ENCODE measurements around the gene GFPT2.

The GFPT2 gene

DNA sequence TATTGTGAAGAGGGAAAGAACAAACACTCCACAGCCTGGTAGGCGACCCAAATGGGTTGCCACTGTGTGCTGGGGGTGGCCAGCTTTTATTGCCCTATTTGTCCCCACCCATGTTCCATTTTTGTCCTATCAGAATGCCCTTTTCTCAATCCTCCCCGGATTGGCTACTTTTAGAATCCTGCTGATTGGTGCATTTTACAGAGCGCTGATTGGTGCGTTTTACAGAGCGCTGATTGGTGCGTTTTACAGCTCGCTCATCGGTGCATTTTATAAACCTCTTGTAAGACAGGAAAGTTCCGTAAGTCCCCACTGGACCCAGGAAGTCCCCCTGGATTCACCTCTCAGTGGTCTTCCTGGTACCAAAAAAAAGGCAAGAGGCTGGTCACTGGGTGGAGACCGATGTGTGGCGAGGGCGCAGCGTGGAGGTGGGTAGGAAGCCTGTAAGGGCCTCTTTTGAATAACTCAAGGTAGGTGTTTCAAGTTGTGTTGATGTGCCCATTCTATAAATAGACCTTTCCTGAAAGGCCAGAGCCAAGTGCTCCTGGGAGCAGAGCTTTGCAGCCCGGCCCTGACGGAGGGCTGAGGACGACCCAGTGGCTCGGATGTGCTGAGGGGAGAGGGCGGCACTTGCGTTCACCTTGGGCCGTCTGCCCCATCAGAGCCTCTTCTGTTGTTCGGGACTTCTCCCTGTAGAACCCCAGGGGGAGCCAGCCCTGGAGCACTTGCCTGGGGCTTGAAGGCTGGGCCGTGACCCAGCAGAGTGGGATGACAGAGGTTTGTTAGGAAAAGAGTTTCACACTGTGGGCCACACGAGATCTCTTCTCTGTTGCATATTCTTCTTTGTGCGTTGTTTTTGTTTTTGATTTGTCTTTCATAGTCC is 7.2 kb upstream of the GFPT2 start:
- no peak overlapping the region for H3K9ac ChIP-seq
- no peak overlapping the region for H3K27ac ChIP-seq
- no peaks in the 10 kb centered on the region for H3K27me3 ChIP-seq (ENCODE audit: insufficient read depth, low read depth)
- H4K20me1 ChIP-seq (ENCODE audit: insufficient read depth), result no peaks in the 10 kb centered on the region
- H2AFZ ChIP-seq (ENCODE audit: low read depth), result no peak overlapping the region
- no peak overlapping the region for H3K4me3 ChIP-seq (IDR thresholded peaks at IDR 0.05; ENCODE audit: insufficient read depth, low read depth, low read length)
- no peaks in the 10 kb centered on the region for H3K36me3 ChIP-seq (ENCODE audit: insufficient read depth)
- no peak overlapping the region for H3K4me2 ChIP-seq
- TF ChIP-seq, protein P1, sequence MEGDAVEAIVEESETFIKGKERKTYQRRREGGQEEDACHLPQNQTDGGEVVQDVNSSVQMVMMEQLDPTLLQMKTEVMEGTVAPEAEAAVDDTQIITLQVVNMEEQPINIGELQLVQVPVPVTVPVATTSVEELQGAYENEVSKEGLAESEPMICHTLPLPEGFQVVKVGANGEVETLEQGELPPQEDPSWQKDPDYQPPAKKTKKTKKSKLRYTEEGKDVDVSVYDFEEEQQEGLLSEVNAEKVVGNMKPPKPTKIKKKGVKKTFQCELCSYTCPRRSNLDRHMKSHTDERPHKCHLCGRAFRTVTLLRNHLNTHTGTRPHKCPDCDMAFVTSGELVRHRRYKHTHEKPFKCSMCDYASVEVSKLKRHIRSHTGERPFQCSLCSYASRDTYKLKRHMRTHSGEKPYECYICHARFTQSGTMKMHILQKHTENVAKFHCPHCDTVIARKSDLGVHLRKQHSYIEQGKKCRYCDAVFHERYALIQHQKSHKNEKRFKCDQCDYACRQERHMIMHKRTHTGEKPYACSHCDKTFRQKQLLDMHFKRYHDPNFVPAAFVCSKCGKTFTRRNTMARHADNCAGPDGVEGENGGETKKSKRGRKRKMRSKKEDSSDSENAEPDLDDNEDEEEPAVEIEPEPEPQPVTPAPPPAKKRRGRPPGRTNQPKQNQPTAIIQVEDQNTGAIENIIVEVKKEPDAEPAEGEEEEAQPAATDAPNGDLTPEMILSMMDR (conservative IDR thresholded peaks at IDR 0.05; ENCODE audit: low read depth, low read length), result no peak
- H3K4me1 ChIP-seq (ENCODE audit: low read depth, poor library complexity, severe bottlenecking), result no peaks in the 10 kb centered on the region
- H3K79me2 ChIP-seq (ENCODE audit: insufficient read depth, low read depth), result no peaks in the 10 kb centered on the region

DNA sequence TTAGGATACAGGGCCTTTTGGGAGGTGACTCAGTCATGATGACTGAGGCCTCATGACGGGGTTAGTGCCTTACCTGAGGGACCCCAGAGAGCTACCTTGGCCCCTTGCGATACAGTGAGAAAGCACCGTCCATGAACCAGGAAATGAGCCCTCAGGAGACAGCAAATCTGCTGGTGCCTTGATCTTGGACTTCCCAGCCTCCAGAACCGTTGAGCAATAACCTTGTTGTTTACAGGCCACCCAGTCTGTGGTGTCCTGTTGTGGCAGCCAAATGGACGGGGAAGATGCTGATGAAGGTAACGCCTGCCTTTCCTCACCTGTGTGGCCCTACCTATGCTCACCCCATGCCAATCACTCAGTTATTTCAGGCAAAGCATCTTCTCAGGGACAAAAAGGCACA is 5.6 kb upstream of the GFPT2 start:
- Histone ChIP-seq H2AFZ (ENCODE audit: low read depth) (no peak overlapping the region), H3K4me1 (ENCODE audit: low read depth, poor library complexity, severe bottlenecking) (no peaks in the 10 kb centered on the region), H3K9ac (no peak overlapping the region), H3K4me2 (no peak overlapping the region), H3K27ac (no peak overlapping the region), H4K20me1 (ENCODE audit: insufficient read depth) (no peaks in the 10 kb centered on the region), H3K36me3 (ENCODE audit: insufficient read depth) (no peaks in the 10 kb centered on the region), H3K4me3 (IDR thresholded peaks at IDR 0.05; ENCODE audit: insufficient read depth, low read depth, low read length) (no peak overlapping the region), H3K79me2 (ENCODE audit: insufficient read depth, low read depth) (no peaks in the 10 kb centered on the region), H3K27me3 (ENCODE audit: insufficient read depth, low read depth) (0 out of 2 replicates have a peak, but pooled peaks cover 2% of the 10 kb centered on the region)
- TF ChIP-seq, protein P1 (conservative IDR thresholded peaks at IDR 0.05; ENCODE audit: low read depth, low read length), result no peak

DNA sequence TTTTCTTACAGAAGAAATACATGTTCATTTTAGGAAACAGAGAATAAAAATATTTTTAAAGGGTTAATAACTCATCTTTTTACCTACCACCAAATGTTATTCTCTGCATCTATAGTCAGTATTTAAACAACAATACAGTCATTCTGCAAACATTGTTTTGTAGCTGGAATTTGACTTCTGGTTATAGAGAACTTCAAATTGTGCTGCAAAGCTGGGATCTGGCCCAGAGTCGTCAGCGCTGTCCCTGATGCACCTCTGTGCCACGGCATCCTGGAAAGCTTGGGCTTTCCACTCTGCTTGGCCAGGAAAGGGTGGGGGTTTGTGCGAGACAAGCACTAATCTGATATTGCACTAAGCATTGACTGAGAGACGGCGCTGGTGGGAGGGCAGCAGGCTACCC is 5.0 kb upstream of the GFPT2 start:
- Histone ChIP-seq H3K4me1 (ENCODE audit: low read depth, poor library complexity, severe bottlenecking) (no peaks in the 10 kb centered on the region), H3K27ac (no peak overlapping the region), H3K4me3 (IDR thresholded peaks at IDR 0.05; ENCODE audit: insufficient read depth, low read depth, low read length) (no peak overlapping the region), H2AFZ (ENCODE audit: low read depth) (no peak overlapping the region), H3K9ac (no peak overlapping the region), H3K79me2 (ENCODE audit: insufficient read depth, low read depth) (no peaks in the 10 kb centered on the region), H3K4me2 (no peak overlapping the region), H3K27me3 (ENCODE audit: insufficient read depth, low read depth) (0 out of 2 replicates have a peak, but pooled peaks cover 2% of the 10 kb centered on the region), H3K36me3 (ENCODE audit: insufficient read depth) (no peaks in the 10 kb centered on the region), H4K20me1 (ENCODE audit: insufficient read depth) (no peaks in the 10 kb centered on the region)
- TF ChIP-seq, protein P1 (conservative IDR thresholded peaks at IDR 0.05; ENCODE audit: low read depth, low read length), result no peak

DNA sequence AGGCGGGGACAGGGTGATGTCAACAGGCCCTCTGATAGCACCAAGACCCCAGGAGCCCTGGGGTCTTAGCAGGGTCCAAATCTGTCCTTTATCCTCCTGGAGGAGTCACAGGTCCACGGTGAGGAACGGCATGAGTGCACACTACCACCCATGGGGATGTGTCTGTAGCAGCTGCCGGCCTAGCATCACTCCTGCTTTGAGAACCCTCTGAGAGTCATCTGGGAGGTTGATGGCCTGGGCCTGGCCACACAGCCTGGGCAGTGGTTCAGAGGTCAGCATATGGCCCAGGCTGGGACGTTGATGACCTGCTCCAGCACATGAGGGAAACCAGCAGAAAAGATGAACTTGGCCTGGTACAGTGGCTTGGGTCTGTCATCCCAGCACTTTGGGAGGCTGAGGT is 1.8 kb upstream of the GFPT2 start:
- Histone ChIP-seq H3K9ac (no peak overlapping the region), H3K36me3 (ENCODE audit: insufficient read depth) (no peaks in the 10 kb centered on the region), H3K79me2 (ENCODE audit: insufficient read depth, low read depth) (no peaks in the 10 kb centered on the region), H3K4me3 (IDR thresholded peaks at IDR 0.05; ENCODE audit: insufficient read depth, low read depth, low read length) (no peak overlapping the region), H4K20me1 (ENCODE audit: insufficient read depth) (no peaks in the 10 kb centered on the region), H3K27ac (no peak overlapping the region), H2AFZ (ENCODE audit: low read depth) (no peak overlapping the region), H3K4me2 (no peak overlapping the region), H3K4me1 (ENCODE audit: low read depth, poor library complexity, severe bottlenecking) (no peaks in the 10 kb centered on the region), H3K27me3 (ENCODE audit: insufficient read depth, low read depth) (0 out of 2 replicates have a peak, but pooled peaks cover 2% of the 10 kb centered on the region)
- TF ChIP-seq, protein P1 (conservative IDR thresholded peaks at IDR 0.05; ENCODE audit: low read depth, low read length), result no peak

Data from KMS-11 (cell line).